ENCODE data around the gene SEMA3E. TPM values are rescaled to one million over a fixed set of nuclear protein-coding genes. Genes with fewer than 3 reads are reported as not detected.

The SEMA3E gene
- total RNA-seq, 2 experiments from 2014 or later, result not detected

DNA sequence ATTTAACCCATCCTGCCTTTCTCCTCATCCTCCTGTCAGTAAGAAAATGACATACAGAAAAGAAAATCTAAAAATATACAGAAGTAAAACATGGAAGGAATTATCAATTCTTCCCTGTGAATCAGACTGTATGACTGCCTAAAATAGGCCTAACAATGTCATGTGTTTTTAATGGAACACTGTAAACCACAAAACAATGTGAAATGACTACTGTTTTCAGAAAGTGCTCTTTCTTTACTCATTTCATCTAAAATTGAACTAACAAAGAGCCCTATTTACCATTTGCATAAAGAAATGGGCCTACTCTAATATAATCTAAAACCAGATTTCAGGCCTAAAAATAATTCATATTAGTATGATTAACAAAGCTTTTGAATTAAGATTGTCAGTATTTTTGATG, 35.7 kb downstream of the SEMA3E start:
- DNase-seq (no peak), ATAC-seq (ENCODE audit: low read depth) (no peak)
- H3K4me1 Mint-ChIP-seq, result no peaks in the 10 kb centered on the region
- POLR2A ChIA-PET, result no interaction called here
- H3K27ac Mint-ChIP-seq, result no peak overlapping the region
- no peak overlapping the region for H3K4me3 Mint-ChIP-seq
- H3K36me3 Mint-ChIP-seq, result no peaks in the 10 kb centered on the region
- no peaks in the 10 kb centered on the region for H3K27me3 Mint-ChIP-seq
- no peaks in the 10 kb centered on the region for H3K9me3 Mint-ChIP-seq

DNA sequence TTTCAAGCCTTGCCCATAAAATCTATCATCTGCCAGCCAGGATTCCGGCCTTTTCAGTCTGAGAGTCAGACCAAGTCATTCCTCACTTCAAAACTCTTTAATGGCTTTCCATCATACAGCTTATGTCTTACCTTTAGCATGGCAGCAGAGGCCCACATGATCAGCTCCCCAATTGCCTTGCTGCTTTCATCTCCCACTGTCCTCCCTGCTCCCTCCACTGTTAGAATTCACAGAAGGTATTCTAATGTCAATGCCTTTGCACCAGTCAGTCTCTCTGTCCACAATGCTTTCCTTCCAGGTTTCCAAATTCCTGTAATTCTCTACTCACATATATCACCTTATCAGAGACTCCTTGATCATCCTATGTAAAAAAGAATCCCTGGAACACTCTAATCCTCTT, 37.2 kb downstream of the SEMA3E start:
- H3K9me3 Mint-ChIP-seq, result no peaks in the 10 kb centered on the region

DNA sequence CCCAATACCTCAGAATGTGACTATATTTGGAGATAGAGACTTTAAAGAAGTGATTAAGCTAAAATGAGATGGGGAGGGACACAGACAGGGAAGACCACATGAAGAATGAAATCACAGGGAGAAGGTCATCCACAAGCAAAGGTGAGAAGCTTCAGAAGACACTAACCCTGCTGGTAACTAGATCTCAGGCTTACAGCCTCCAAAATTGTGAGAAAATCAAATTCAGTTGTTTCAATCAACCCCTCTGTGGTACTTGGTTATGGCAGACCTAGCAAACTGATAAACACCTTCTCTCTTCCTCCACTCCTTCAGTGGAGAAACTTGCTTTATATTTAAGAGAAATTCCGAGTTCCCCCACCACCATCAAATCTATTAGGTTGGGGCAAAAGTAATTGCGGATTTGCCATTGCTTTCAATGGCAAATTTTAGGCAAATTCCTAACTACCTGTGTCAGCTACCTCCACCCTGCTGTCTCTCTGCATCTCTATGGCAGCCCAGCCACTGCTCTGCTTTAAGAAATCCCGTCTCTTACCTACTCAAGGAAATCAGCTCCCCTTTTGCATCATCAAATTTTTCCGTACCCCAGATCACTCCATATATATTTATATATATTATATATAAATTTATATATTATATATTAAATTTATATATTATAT, 38.2 kb downstream of the SEMA3E start:
- DNase-seq (no peak), ATAC-seq (ENCODE audit: low read depth) (no peak)
- Mint-ChIP-seq H3K27ac (no peak overlapping the region), H3K27me3 (no peaks in the 10 kb centered on the region), H3K4me1 (no peaks in the 10 kb centered on the region), H3K36me3 (no peaks in the 10 kb centered on the region), H3K4me3 (no peak overlapping the region), H3K9me3 (no peaks in the 10 kb centered on the region)
- POLR2A ChIA-PET, result no interaction called here

More for the DNA sequence above, 37.2 kb downstream of the SEMA3E start:
- H3K27ac Mint-ChIP-seq, result no peak overlapping the region
- DNase-seq (no peak), ATAC-seq (ENCODE audit: low read depth) (no peak)
- H3K4me3 Mint-ChIP-seq, result no peak overlapping the region
- H3K27me3 Mint-ChIP-seq, result no peaks in the 10 kb centered on the region
- no peaks in the 10 kb centered on the region for H3K4me1 Mint-ChIP-seq
- no peaks in the 10 kb centered on the region for H3K36me3 Mint-ChIP-seq
- POLR2A ChIA-PET, result no interaction called here

DNA sequence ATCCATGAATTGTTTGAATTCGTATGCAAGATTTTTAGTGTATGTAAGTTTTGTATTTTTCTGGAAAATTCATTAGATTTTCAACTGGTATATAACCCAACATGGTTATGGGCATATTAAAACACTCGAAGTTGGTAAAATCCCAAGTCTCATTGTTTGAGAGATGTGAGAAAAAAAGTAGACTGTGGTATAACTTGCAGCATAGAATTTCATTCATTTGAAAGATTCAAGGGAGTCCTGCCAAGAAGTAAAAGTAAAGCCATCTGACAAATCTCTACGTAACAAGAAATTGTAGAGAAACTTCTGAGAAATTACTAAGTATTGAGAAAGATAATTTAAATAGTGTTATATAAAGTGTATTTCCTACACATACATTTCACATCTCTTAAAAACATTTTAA, 40.2 kb downstream of the SEMA3E start:
- Mint-ChIP-seq H3K9me3 (no peaks in the 10 kb centered on the region), H3K27ac (no peak overlapping the region), H3K4me1 (no peaks in the 10 kb centered on the region), H3K27me3 (no peaks in the 10 kb centered on the region), H3K4me3 (no peak overlapping the region), H3K36me3 (no peaks in the 10 kb centered on the region)
- DNase-seq (no peak), ATAC-seq (ENCODE audit: low read depth) (no peak)
- POLR2A ChIA-PET, result no interaction called here

DNA sequence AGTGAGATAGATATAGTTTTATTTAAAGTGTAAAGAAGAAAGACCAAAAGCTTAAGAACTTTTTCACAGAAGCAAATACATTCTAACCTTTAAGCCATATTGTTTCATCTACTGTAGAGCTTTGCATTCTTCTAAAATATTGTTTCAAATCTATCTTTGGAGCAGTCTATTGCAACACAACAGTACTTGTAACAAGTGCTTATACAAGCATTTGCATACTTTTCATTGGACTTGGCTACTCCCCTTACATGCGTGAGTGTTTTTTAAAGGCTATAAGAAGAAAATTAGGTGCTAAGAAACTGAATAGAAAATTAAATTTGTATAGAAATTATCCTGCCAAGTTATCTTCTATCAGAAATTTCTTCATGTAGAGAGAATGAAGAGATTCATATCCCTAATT, 45.3 kb downstream of the SEMA3E start:
- DNase-seq (no peak), ATAC-seq (ENCODE audit: low read depth) (no peak)
- POLR2A ChIA-PET, result no interaction called here
- peaks cover 2% of the 10 kb centered on the region for H3K9me3 Mint-ChIP-seq
- no peaks in the 10 kb centered on the region for H3K27me3 Mint-ChIP-seq
- H3K4me1 Mint-ChIP-seq, result no peaks in the 10 kb centered on the region
- no peaks in the 10 kb centered on the region for H3K36me3 Mint-ChIP-seq
- no peak overlapping the region for H3K27ac Mint-ChIP-seq
- H3K4me3 Mint-ChIP-seq, result no peak overlapping the region

DNA sequence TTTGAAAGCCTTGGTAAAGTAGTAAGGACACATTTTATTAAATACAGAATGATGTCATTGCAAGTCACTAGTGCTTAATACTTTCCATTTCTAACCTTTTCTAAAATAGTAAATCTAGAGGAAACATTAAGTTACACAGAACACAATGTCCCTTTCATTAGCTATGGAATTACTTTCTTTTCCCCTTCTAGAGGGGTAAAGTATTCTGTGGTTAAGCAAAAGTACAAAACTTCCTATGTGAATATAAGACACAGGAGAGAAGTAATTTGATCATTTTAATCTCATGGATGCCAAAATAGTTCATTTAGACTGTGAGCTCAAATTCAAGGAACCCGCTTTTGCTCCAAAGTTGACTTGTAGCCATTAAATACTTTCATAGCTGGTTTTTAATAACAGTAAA, 49.8 kb downstream of the SEMA3E start:
- no peak overlapping the region for H3K4me3 Mint-ChIP-seq
- H3K9me3 Mint-ChIP-seq, result peaks cover 2% of the 10 kb centered on the region
- no peaks in the 10 kb centered on the region for H3K36me3 Mint-ChIP-seq
- DNase-seq, result no peak
- H3K27ac Mint-ChIP-seq, result no peak overlapping the region
- H3K27me3 Mint-ChIP-seq, result no peaks in the 10 kb centered on the region
- no peak for ATAC-seq (ENCODE audit: low read depth)
- H3K4me1 Mint-ChIP-seq, result no peaks in the 10 kb centered on the region
- POLR2A ChIA-PET, result no interaction called here

DNA sequence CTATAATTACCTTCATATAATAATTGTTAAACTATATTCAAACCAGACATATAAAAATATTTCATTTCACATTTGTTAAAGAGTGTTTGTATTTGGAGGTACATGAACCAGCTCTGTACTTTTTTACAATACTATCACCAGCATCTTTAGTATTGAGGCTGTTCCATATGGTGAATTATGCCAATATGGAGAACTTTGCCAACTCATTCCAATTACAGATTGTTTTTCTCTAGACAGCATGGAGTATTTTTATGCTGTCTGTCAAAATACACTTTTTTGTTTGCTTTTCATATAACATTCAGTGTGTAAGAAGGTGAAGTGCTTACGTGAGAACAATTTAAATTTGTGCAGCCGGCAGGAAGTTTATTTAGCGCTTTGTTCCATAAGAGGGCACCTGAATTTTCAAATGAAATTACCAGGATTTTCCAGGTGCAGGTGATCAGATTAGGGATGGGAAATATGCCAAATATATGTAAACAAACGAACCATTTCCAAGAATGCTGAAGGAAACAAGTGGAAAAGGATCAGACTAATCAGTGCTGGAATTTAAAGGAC, 54.9 kb downstream of the SEMA3E start:
- POLR2A ChIA-PET, result no interaction called here
- H3K27me3 Mint-ChIP-seq, result no peaks in the 10 kb centered on the region
- no peaks in the 10 kb centered on the region for H3K36me3 Mint-ChIP-seq
- DNase-seq, result no peak
- no peak overlapping the region for H3K4me3 Mint-ChIP-seq
- H3K4me1 Mint-ChIP-seq, result no peaks in the 10 kb centered on the region
- H3K27ac Mint-ChIP-seq, result no peak overlapping the region
- no peaks in the 10 kb centered on the region for H3K9me3 Mint-ChIP-seq
- ATAC-seq (ENCODE audit: low read depth), result no peak

DNA sequence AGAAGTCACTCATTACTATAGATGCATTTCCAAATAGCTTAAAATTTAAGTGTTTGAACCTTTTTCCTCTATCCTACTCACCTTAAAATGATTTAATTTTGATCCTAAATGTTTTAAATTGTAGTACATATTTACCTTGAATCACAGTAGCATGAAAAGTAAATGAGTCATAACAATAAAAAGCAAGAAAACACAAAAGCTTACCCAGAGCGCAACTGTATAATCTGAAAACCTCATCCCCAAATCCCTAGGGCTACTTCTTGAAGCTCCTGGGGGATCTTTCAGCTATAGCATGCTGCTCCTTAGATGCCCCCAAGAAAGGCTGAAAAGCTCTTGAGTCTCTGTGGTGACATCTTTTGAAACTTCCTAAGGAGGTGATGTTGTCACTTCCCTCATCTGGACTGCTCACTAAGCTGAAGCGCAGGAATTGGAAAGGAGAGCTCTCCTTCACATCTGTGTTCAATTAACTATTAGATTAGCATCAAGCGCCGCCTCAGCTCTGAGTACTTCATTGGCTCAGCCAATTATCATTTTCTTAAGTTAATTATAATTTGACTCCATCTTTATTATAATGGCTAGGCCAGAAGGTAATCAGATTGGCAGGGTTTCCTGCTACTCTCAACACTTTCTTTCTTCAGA, 60.2 kb downstream of the SEMA3E start:
- Mint-ChIP-seq H3K4me1 (no peaks in the 10 kb centered on the region), H3K4me3 (no peak overlapping the region), H3K36me3 (no peaks in the 10 kb centered on the region), H3K9me3 (no peaks in the 10 kb centered on the region), H3K27me3 (no peaks in the 10 kb centered on the region), H3K27ac (no peak overlapping the region)
- DNase-seq, result no peak
- no peak for ATAC-seq (ENCODE audit: low read depth)
- POLR2A ChIA-PET, result no interaction called here

DNA sequence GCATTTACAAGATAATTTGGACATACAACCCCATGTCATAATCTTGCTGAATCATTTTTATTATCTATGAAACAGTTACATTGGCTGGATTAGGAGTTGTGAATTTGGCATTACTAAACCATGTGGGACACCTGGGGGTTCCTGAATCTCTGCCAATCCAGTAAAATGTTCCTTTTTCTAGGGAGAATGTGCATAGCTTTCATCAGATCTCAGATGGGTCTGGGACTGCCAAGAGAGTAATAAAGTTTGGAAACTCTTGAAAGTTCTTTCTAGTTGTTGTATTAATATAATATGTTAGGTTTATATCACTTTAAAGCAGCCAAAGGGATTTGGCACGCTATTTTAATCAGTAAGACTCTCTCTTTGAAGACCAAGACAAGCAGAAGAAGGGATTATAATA, 62.7 kb downstream of the SEMA3E start:
- no peaks in the 10 kb centered on the region for H3K27me3 Mint-ChIP-seq

DNA sequence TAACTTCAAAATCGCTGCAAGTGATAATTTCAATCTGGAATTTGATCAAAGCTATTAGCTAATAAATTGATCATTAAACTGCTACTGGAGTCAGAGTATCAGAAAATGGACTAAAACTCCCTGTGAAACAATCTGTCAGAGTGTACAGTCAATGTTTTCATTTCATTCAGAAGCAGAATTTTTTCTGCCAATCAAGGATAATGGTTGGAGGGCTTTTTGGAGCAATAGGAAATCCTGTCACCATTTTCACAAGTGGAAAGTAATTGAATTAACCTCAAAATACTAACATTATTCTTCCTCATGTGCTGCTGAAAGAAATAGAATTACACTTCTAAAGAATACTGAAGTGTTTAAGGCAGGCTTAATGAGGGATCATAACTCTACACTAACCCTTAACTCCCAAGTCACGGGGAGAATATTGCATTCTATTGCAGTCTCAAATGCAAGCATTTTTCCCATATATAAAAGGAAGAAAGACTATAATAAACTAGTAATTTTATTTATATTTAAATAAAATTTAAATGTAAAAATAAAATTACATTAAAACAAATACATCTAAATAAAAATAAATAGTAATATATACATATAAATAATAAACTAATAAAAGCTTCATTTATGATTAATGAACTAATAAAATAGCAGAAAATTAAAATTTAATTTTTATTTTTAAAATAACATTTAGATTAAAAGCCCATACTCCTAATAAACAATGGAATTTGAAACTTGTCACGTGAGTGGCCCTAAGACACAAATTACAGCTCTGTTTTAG, 67.1 kb downstream of the SEMA3E start:
- H3K36me3 Mint-ChIP-seq, result no peaks in the 10 kb centered on the region
- H3K27ac Mint-ChIP-seq, result no peak overlapping the region
- POLR2A ChIA-PET, result no interaction called here
- H3K27me3 Mint-ChIP-seq, result no peaks in the 10 kb centered on the region
- ATAC-seq (ENCODE audit: low read depth) (no peak), DNase-seq (no peak)
- H3K9me3 Mint-ChIP-seq, result no peaks in the 10 kb centered on the region
- H3K4me3 Mint-ChIP-seq, result no peak overlapping the region
- no peaks in the 10 kb centered on the region for H3K4me1 Mint-ChIP-seq

More for the DNA sequence above, 62.7 kb downstream of the SEMA3E start:
- Mint-ChIP-seq H3K4me3 (no peak overlapping the region), H3K4me1 (no peaks in the 10 kb centered on the region), H3K36me3 (no peaks in the 10 kb centered on the region), H3K27ac (no peak overlapping the region), H3K9me3 (no peaks in the 10 kb centered on the region)
- no peak for DNase-seq
- ATAC-seq (ENCODE audit: low read depth), result no peak
- POLR2A ChIA-PET, result no interaction called here

DNA sequence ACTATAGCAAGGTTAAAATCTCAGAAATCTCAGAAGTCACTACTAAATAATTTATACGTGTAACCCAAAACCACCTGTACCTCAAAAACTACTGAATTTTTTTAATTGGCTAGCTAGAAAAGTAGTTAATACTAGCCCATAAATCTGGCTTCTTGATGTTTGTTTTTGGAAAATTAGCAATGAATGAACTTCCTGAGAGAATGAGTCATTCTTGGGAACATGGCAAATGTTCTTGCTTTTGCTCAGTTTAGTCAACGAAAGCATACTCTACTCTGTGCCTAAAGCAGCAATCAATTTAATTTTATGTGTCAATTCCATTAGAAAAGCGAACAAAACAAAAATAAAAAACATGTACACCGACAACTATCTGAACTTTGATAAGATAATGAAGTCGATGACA, 69.2 kb downstream of the SEMA3E start:
- ATAC-seq (ENCODE audit: low read depth) (no peak), DNase-seq (no peak)
- Mint-ChIP-seq H3K4me3 (no peak overlapping the region), H3K27ac (no peak overlapping the region), H3K27me3 (no peaks in the 10 kb centered on the region), H3K36me3 (no peaks in the 10 kb centered on the region), H3K4me1 (no peaks in the 10 kb centered on the region), H3K9me3 (no peaks in the 10 kb centered on the region)
- POLR2A ChIA-PET, result no interaction called here

DNA sequence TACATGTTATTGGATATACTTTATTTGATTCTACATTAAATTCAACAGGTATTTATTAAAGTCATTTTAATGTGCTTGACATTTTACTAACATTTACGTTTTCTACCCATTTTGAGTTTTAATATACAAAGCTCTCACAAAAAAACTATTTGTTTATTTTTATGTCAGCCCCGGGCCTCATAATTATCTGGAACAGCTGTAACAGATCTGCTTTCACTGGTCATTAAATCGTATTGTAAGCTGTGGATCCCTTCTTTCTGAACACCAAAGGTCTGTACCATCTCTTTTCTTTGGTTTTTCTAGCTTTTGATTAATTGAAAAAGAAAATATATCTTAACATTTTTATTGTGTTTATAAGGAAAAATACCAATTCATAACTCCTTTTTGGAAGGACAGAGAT, 73.5 kb downstream of the SEMA3E start:
- Mint-ChIP-seq H3K4me3 (no peak overlapping the region), H3K9me3 (no peaks in the 10 kb centered on the region), H3K27me3 (no peaks in the 10 kb centered on the region), H3K36me3 (no peaks in the 10 kb centered on the region), H3K27ac (no peak overlapping the region), H3K4me1 (no peaks in the 10 kb centered on the region)
- DNase-seq (no peak), ATAC-seq (ENCODE audit: low read depth) (no peak)
- POLR2A ChIA-PET, result no interaction called here

DNA sequence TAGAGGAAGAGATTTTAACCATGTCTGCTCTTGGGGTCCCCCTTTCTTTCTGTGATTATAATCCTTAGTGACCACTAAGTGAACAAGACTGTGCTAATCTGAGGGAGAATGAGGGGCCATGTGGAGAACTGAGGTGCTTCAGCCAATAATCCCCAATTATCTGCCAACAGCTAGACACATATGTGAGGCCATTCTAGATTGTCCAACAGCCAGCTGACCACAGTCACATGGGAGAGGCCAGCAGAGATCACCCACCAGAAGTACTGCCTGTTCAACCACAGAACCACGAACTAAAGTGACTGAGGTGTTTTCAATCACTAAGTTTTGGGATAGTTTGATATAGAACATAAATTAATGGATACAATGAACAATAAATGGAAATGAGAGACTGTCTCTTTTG, 74.3 kb downstream of the SEMA3E start:
- no peaks in the 10 kb centered on the region for H3K9me3 Mint-ChIP-seq
- H3K4me3 Mint-ChIP-seq, result no peak overlapping the region
- H3K36me3 Mint-ChIP-seq, result no peaks in the 10 kb centered on the region
- no peak overlapping the region for H3K27ac Mint-ChIP-seq
- H3K4me1 Mint-ChIP-seq, result no peaks in the 10 kb centered on the region
- H3K27me3 Mint-ChIP-seq, result no peaks in the 10 kb centered on the region
- DNase-seq (no peak), ATAC-seq (ENCODE audit: low read depth) (no peak)
- POLR2A ChIA-PET, result no interaction called here

DNA sequence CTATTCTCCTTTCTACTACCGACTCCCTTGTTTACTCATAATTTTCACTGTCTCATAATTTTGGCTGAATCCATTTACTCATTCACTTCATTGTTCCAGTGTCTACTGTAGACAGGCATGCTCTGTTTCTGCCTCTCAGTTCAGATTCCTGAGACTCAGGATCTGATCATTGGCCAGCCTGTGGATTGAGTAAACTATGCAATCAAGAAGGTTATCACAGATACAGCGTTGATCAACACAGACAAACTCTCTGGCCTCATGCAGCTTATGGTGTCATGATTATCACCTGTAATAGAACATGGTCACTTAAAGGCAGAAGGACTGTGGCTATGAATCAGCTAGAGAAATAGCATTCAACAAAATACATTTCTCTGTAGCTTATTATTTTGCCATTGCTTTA, 86.0 kb downstream of the SEMA3E start:
- Mint-ChIP-seq H3K36me3 (no peaks in the 10 kb centered on the region), H3K27ac (no peak overlapping the region), H3K4me1 (no peaks in the 10 kb centered on the region), H3K4me3 (no peak overlapping the region), H3K9me3 (peaks cover 1% of the 10 kb centered on the region), H3K27me3 (no peaks in the 10 kb centered on the region)
- ATAC-seq (ENCODE audit: low read depth) (no peak), DNase-seq (no peak)
- POLR2A ChIA-PET, result no interaction called here

Data from activated naive CD8-positive, alpha-beta T cell treated with anti-CD3 and anti-CD28 coated beads, Interleukin-2, amount 10 ng/mL, durations not matched to agents 7 days and 5 days (primary cell).